B cell (primary cell): ENCODE data around the gene CMIP. TPM values are rescaled to one million over a fixed set of nuclear protein-coding genes. Genes with fewer than 3 reads are reported as not detected.

Experiments
- ATAC-seq: fragments of 200-7000 bp; cut with Tn5 transposase; one replicate; pipeline ENCODE4 v1.10.0; 2021; ENCODE audit warnings: low read depth, mild to moderate bottlenecking, moderate number of reproducible peaks, moderate library complexity
- CTCF ChIA-PET: fragments of 350-600 bp; sonication (Branson Sonifier 250); formaldehyde crosslinking; loops from one replicate; lab custom pipeline; 2021; ENCODE audit warnings: antibody characterized with exemption, inconsistent platforms; lab: Charles Lee
- POLR2A ChIA-PET: fragments of 350-600 bp; sonication (Branson Sonifier 250); formaldehyde crosslinking; loops from one replicate; lab custom pipeline; 2021; ENCODE audit warnings: antibody characterized with exemption; lab: Charles Lee
- DNase-seq: peaks from one replicate; pipeline ENCODE4 v3.0.0; 2013
- H2AFZ ChIP-seq: 2 replicates; pipeline ENCODE4 v1.6.1; 2012; ENCODE audit warnings: mild to moderate bottlenecking, low read depth, low read length; ENCODE audit not compliant: insufficient read depth, poor library complexity, severe bottlenecking
- H3K27ac ChIP-seq, 2 donors: 1 replicate in 1 of 2; 2 replicates in 1 of 2; pipeline ENCODE4 v1.5.1; 2012 to 2013; ENCODE audit warnings: low read length in 2 of 2, mild to moderate bottlenecking in 2 of 2, moderate library complexity in 1 of 2
- H3K27me3 ChIP-seq, 4 experiments: fragments of 200-600 bp in 1 of 4; sonication (generic) in 1 of 4; replicated peaks in 1 of 4; 1 replicate in 2 of 4; 2 replicates in 2 of 4; pipeline versions ENCODE4 v1.6.1 to v1.7.0; 2013 to 2016; ENCODE audit warnings: low read length in 3 of 4, mild to moderate bottlenecking in 2 of 4, mixed read lengths in 1 of 4, moderate library complexity in 1 of 4; ENCODE audit not compliant: insufficient read depth in 4 of 4, control insufficient read depth in 3 of 4; ENCODE audit errors: control extremely low read depth in 1 of 4
- H3K36me3 ChIP-seq, 2 experiments: replicated peaks in 1 of 2; 1 replicate in 1 of 2; 2 replicates in 1 of 2; pipeline versions ENCODE4 v1.6.1 to v1.7.1; 2013; ENCODE audit warnings: low read length in 1 of 2; ENCODE audit not compliant: insufficient read depth in 2 of 2, control insufficient read depth in 1 of 2; ENCODE audit errors: control extremely low read depth in 1 of 2, extremely low read depth in 1 of 2
- H3K4me1 ChIP-seq, 2 donors: fragments of 200-600 bp in 1 of 2; sonication (generic) in 1 of 2; 1 replicate in 1 of 2; 2 replicates in 1 of 2; pipeline versions ENCODE4 v1.5.1 to v1.6.1; 2013 to 2017; ENCODE audit warnings: low read length in 2 of 2; ENCODE audit not compliant: control insufficient read depth in 2 of 2, insufficient read depth in 2 of 2
- H3K4me2 ChIP-seq: replicated peaks from 2 replicates; pipeline ENCODE3; 2012; ENCODE audit warnings: mild to moderate bottlenecking, low read depth, low read length; ENCODE audit not compliant: poor library complexity, severe bottlenecking
- H3K4me3 ChIP-seq, 5 experiments: fragments of 200-600 bp in 1 of 5; sonication (generic) in 1 of 5; 1 replicate in 3 of 5; 2 replicates in 2 of 5; pipeline versions ENCODE4 v1.5.1 to v1.7.0; 2011 to 2016; ENCODE audit warnings: low read length in 4 of 5, mild to moderate bottlenecking in 4 of 5, low read depth in 2 of 5, control low read depth in 1 of 5, moderate library complexity in 1 of 5; ENCODE audit not compliant: insufficient read depth in 1 of 5; ENCODE audit errors: control extremely low read depth in 1 of 5, extremely low read depth in 1 of 5
- H3K79me2 ChIP-seq: fragments of 200-600 bp; sonication (generic); one replicate; pipeline ENCODE4 v1.6.0; 2016; ENCODE audit warnings: low read length; ENCODE audit not compliant: control insufficient read depth, insufficient read depth
- H3K9ac ChIP-seq: fragments of 200-600 bp; sonication (generic); 2 replicates; pipeline ENCODE4 v1.6.1; 2017; ENCODE audit warnings: mild to moderate bottlenecking, low read length, moderate library complexity
- H3K9me3 ChIP-seq, 3 donors: one replicate each; pipeline versions ENCODE4 v1.6.1 to v1.7.1; 2013; ENCODE audit warnings: low read length in 2 of 3; ENCODE audit not compliant: control insufficient read depth in 2 of 3, insufficient read depth in 1 of 3; ENCODE audit errors: control extremely low read depth in 1 of 3
- H4K20me1 ChIP-seq: 2 replicates; pipeline ENCODE4 v1.6.0; 2012; ENCODE audit warnings: mild to moderate bottlenecking, low read length; ENCODE audit not compliant: insufficient read depth, control insufficient read depth, poor library complexity, severe bottlenecking
- H3K27ac Mint-ChIP-seq: one replicate; pipeline ENCODE4 v1.8.0; 2021; ENCODE audit warnings: mixed read lengths
- H3K27me3 Mint-ChIP-seq: one replicate; pipeline ENCODE4 v1.8.0; 2021; ENCODE audit warnings: mixed read lengths
- H3K4me1 Mint-ChIP-seq: one replicate; pipeline ENCODE4 v1.8.0; 2021; ENCODE audit warnings: mixed read lengths
- H3K4me3 Mint-ChIP-seq: one replicate; pipeline ENCODE4 v1.8.0; 2021; ENCODE audit warnings: mixed read lengths
- H3K9me3 Mint-ChIP-seq: one replicate; pipeline ENCODE4 v1.8.0; 2022; ENCODE audit warnings: mixed read lengths; ENCODE audit not compliant: insufficient read depth
- EZH2 ChIP-seq: IDR thresholded peaks from 2 replicates; pipeline ENCODE4 v1.6.1; 2012; ENCODE audit warnings: borderline replicate concordance, low read depth, mild to moderate bottlenecking, moderate library complexity, low read length; ENCODE audit not compliant: insufficient read depth, poor library complexity, severe bottlenecking
- WGBS: methylation state at CpG from one replicate; pipeline ENCODE4 v1.1.5; 2013; ENCODE audit warnings: missing lambda C conversion rate; ENCODE audit not compliant: insufficient coverage; 5-methylcytosine and 5-hydroxymethylcytosine counted together
- intact Hi-C: fragments of 100-400 bp; cut with micrococcal nuclease; formaldehyde crosslinking; loops from one replicate; pipeline ENCODE4 v1.10.0; 2022
- polyA plus RNA-seq: library from polyadenylated mRNA; depleted of rRNA; stranded (reverse); fragments of >200 nt; gene quantifications from 2 replicates; pipeline ENCODE4 v1.2.3, GENCODE V29; 2012
- total RNA-seq, 2 donors: library from RNA; stranded (reverse); fragments of 120-200 nt in 1 of 2; gene quantifications; 1 replicate in 1 of 2; 2 replicates in 1 of 2; pipeline versions ENCODE4 v1.2.3 to v1.2.4, GENCODE V29; 2013 to 2022
- TF ChIP-seq, protein P1 (sequence below): fragments of 200-600 bp; IDR thresholded peaks from one replicate; pipeline ENCODE4 v1.8.0; 2022; ENCODE audit warnings: antibody characterized with exemption, mild to moderate bottlenecking

CMIP gene
- total and polyA plus RNA-seq, 2 donors (not counting 1 experiment from before 2014, with no cell fraction given) = 27.1 to 155 TPM

DNA sequence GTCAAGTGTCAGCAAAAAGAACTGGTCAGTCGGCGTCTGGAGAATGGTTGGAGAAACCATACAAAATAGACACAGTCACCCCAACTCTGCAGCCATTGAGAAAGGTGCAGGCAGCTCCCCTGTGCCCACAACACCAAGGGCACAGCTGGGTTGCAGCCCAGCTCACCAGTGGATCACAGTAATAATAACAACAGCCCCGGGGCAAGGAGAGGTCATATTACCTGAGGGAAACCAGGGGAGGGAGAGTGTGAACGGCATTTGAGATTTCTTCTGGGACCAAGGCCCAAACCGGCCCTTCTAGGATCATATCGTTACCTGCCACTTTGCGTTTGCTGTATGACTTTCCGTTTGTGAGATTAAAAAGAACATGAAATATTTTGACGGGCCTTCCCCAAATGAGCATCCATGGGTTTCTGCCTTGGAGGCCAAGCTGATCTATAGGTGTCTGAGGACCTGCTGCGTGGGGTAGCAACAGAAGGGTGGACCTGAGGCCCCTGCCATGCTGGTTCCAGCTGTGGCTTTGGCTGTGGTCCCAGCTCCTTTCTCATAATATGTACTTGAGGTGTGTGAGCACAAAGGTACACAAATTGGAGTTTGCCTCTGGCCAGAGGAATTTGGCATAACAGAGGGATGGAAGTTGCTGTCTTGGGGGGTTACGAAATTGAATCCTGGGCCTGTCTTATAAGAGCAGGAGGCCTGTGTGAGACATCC lies 154.6 kb downstream of the CMIP start:
- no peak overlapping the region for H3K4me2 ChIP-seq
- Mint-ChIP-seq H3K9me3 (no peaks in the 10 kb centered on the region), H3K27ac (no peak overlapping the region), H3K4me1 (peaks cover 17% of the 10 kb centered on the region), H3K27me3 (no peaks in the 10 kb centered on the region), H3K4me3 (no peak overlapping the region)
- H3K27ac ChIP-seq = no peak overlapping the region
- ATAC-seq (no peak), DNase-seq (no peak)
- no peak overlapping the region for H2AFZ ChIP-seq
- no peak overlapping the region for H3K9ac ChIP-seq
- WGBS = 98% methylated on average over 10 of the region's 11 CpGs
- ChIA-PET CTCF (interaction anchor here (1.1 kb wide), 1 partner anchor 30 kb away, joined by 3 read pairs; no protein-coding TSS in a partner anchor), POLR2A (interaction anchor here (0.6 to 0.7 kb wide), 2 partner anchors 121 to 204 kb away, joined by 5 to 11 read pairs; no protein-coding TSS in a partner anchor)
- no peak overlapping the region for H3K4me3 ChIP-seq
- H3K27me3 ChIP-seq = no peaks in the 10 kb centered on the region
- peaks cover 86% of the 10 kb centered on the region for H4K20me1 ChIP-seq
- H3K79me2 ChIP-seq = peaks cover 93% of the 10 kb centered on the region
- H3K4me1 ChIP-seq = no peaks in the 10 kb centered on the region
- H3K36me3 ChIP-seq = peaks cover 0 to 9% of the 10 kb centered on the region in 2 experiments
- TF ChIP-seq, protein P1, sequence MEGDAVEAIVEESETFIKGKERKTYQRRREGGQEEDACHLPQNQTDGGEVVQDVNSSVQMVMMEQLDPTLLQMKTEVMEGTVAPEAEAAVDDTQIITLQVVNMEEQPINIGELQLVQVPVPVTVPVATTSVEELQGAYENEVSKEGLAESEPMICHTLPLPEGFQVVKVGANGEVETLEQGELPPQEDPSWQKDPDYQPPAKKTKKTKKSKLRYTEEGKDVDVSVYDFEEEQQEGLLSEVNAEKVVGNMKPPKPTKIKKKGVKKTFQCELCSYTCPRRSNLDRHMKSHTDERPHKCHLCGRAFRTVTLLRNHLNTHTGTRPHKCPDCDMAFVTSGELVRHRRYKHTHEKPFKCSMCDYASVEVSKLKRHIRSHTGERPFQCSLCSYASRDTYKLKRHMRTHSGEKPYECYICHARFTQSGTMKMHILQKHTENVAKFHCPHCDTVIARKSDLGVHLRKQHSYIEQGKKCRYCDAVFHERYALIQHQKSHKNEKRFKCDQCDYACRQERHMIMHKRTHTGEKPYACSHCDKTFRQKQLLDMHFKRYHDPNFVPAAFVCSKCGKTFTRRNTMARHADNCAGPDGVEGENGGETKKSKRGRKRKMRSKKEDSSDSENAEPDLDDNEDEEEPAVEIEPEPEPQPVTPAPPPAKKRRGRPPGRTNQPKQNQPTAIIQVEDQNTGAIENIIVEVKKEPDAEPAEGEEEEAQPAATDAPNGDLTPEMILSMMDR = no peak
- no peak for TF ChIP-seq EZH2
- intact Hi-C loops = loop anchor here (10.0 kb wide), 1 partner anchor 64 kb away; no protein-coding TSS in a partner anchor
- H3K9me3 ChIP-seq = no peaks in the 10 kb centered on the region

DNA sequence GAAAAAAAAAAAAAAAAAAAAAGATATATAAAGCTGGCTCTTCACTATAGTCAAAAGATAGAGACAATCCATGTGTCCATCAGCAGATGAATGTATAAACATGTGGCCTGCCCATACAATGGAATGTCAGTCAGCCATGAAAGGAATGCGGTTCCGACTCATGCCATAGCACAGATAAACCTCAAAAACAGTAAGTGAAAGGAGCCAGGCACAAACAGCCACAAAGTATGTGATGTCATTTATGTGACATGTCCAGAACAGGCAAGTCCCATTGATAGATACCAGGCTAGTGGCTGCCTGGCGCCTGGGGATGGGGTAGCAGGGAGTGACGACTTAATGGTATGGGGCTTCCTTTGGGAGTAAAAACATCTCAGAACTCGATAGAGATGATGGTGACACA lies 155.7 kb downstream of the CMIP start:
- DNase-seq = no peak
- peaks cover 89% of the 10 kb centered on the region for H4K20me1 ChIP-seq
- ChIA-PET POLR2A (interaction anchor here (0.7 kb wide), 1 partner anchor 205 kb away, joined by 11 read pairs; no protein-coding TSS in a partner anchor), CTCF (no interaction called here)
- no peak for ATAC-seq
- H3K9me3 ChIP-seq = no peaks in the 10 kb centered on the region
- H2AFZ ChIP-seq = no peak overlapping the region
- H3K36me3 ChIP-seq = peaks cover 0 to 9% of the 10 kb centered on the region in 2 experiments
- no peaks in the 10 kb centered on the region for H3K4me1 ChIP-seq
- H3K9ac ChIP-seq = no peak overlapping the region
- 83% methylated on average over 3 of the region's 5 CpGs for WGBS
- no peak overlapping the region for H3K4me3 ChIP-seq
- H3K27ac ChIP-seq = no peak overlapping the region
- no peak overlapping the region for H3K4me2 ChIP-seq
- H3K79me2 ChIP-seq = peaks cover 91% of the 10 kb centered on the region
- Mint-ChIP-seq H3K9me3 (no peaks in the 10 kb centered on the region), H3K4me1 (peaks cover 17% of the 10 kb centered on the region), H3K4me3 (no peak overlapping the region), H3K27ac (no peak overlapping the region), H3K27me3 (no peaks in the 10 kb centered on the region)
- no peaks in the 10 kb centered on the region for H3K27me3 ChIP-seq
- intact Hi-C loops = no loop called here
- TF ChIP-seq EZH2 = no peak
- TF ChIP-seq, protein P1 = no peak
